Measurements from ENCODE around the gene OBP2A. TPM values are rescaled to one million over a fixed set of nuclear protein-coding genes. Genes with fewer than 3 reads are reported as not detected.
"Not testable (repeated sequence)": the region's sequence is repeated elsewhere in the genome, so short reads cannot be mapped to it uniquely, and the experiment has no call there.

The OBP2A gene, protein sequence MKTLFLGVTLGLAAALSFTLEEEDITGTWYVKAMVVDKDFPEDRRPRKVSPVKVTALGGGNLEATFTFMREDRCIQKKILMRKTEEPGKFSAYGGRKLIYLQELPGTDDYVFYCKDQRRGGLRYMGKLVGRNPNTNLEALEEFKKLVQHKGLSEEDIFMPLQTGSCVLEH
- not detected for total RNA-seq

DNA sequence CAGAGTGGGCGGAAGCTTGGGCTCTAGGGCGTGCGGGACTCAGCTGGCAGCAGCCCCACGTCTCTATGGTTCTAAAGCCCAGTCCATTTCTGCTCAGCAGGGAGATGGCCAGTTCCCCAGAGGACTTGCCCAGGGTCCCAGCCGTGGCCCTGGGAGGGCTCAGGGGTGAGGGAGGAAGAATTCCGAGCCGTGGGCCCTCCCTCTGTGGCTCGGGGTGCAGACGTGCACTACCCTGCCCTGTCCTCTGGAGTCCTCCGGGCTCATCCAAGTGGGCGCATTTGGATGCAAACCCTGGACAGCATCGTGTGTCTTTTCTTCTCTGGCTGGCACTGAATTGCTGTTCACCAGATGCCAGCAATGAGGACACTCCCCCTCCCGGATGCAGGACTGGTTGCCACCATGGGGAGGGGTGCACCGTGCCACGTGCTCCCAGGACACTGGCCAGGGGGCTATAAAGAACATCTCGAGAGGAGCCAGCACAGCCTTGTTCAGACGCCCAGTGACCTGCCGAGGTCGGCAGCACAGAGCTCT, at the start of gene OBP2A:
Gene OBP2A, plus strand, starts transcription at position 481 of the 531 bp plus-strand sequence. CDS start 55 bp downstream, outside the sequence.
- peaks cover 46% of the 10 kb centered on the region for H3K27me3 ChIP-seq
- no CpG with 5 or more reads among the region's 19 CpGs for WGBS, 2 donors (ENCODE audit: low coverage in 1 of 2)

GRCh38 chr9:135498381-135499126, 47.4 kb upstream of the OBP2A start:
- no peak overlapping the region for H3K4me3 ChIP-seq
- H3K9me3 ChIP-seq = no peaks in the 10 kb centered on the region
- peaks cover 2 to 35% (median 15%) of the 10 kb centered on the region in 3 donors for H3K4me1 ChIP-seq
- no peaks in the 10 kb centered on the region for H3K27me3 ChIP-seq
- H3K27ac ChIP-seq = no peak overlapping the region
- ATAC-seq = no peak
- H3K36me3 ChIP-seq = peaks cover 0 to 21% of the 10 kb centered on the region in 2 donors
- no peak for TF ChIP-seq EP300 (IDR thresholded peaks at IDR 0.05)
- no peak for TF ChIP-seq CTCF (IDR thresholded peaks at IDR 0.05)
- TF ChIP-seq POLR2A (IDR thresholded peaks at IDR 0.05) = no peak
- no peak for TF ChIP-seq POLR2AphosphoS5 (IDR thresholded peaks at IDR 0.05)
- WGBS, 2 donors (ENCODE audit: low coverage in 1 of 2) = 69 to 85% methylated on average over 2 to 9 of the region's 15 CpGs

More for the DNA sequence above, at the start of gene OBP2A:
- not testable (repeated sequence) for H3K27ac ChIP-seq, H3K4me1 ChIP-seq, ATAC-seq, H3K9me3 ChIP-seq, H3K36me3 ChIP-seq, H3K4me3 ChIP-seq

- 0% methylated on average over 5 to 9 of the region's 58 CpGs for WGBS, 2 donors (ENCODE audit: low coverage in 1 of 2)
- Histone ChIP-seq H3K36me3 (peaks cover 0 to 30% of the 10 kb centered on the region in 2 donors), H3K4me1 (peaks cover 2 to 35% (median 15%) of the 10 kb centered on the region in 3 donors), H3K27me3 (no peaks in the 10 kb centered on the region), H3K27ac (peak overlapping the region in 3 of 4 donors; percentile 83 to 88 (median 86)), H3K9me3 (no peaks in the 10 kb centered on the region), H3K4me3 (peak overlapping the region; percentile 71 to 98)
- TF ChIP-seq POLR2AphosphoS5 (IDR thresholded peaks at IDR 0.05) = peak; percentile 16
- no peak for TF ChIP-seq CTCF (IDR thresholded peaks at IDR 0.05)
- ATAC-seq = peak; percentile 86
Measured at GRCh38 chr9:135499326-135500070, 46.4 kb upstream of the OBP2A start.

- Histone ChIP-seq H3K4me3 (peak overlapping the region; percentile 71 to 98), H3K9me3 (no peaks in the 10 kb centered on the region), H3K4me1 (peaks cover 2 to 40% (median 15%) of the 10 kb centered on the region in 3 donors), H3K27ac (peak overlapping the region in 3 of 4 donors; percentile 83 to 88 (median 86)), H3K27me3 (no peaks in the 10 kb centered on the region), H3K36me3 (peaks cover 0 to 36% of the 10 kb centered on the region in 2 donors)
- TF ChIP-seq POLR2AphosphoS5 (IDR thresholded peaks at IDR 0.05) = no peak
- no peak for TF ChIP-seq EP300 (IDR thresholded peaks at IDR 0.05)
- no peak for TF ChIP-seq CTCF (IDR thresholded peaks at IDR 0.05)
- no peak for TF ChIP-seq POLR2A (IDR thresholded peaks at IDR 0.05)
- peak; percentile 38 for ATAC-seq
- 0% methylated on average over 3 to 7 of the region's 29 CpGs for WGBS, 2 donors (ENCODE audit: low coverage in 1 of 2)
Measured at GRCh38 chr9:135500071-135500524, 45.8 kb upstream of the OBP2A start.

All from gastroesophageal sphincter (tissue), 4 donors.